NCI-H2171 (cell line): ENCODE measurements around the gene KIAA1217.

Experiments
- DNase-seq: peaks from one replicate; lab custom pipeline; 2025; lab: John Stamatoyannopoulos, UW

Gene KIAA1217

GRCh38 chr10:24502006-24502405 is 293.1 kb downstream of the KIAA1217 start:
- DNase-seq = no peak

DNA sequence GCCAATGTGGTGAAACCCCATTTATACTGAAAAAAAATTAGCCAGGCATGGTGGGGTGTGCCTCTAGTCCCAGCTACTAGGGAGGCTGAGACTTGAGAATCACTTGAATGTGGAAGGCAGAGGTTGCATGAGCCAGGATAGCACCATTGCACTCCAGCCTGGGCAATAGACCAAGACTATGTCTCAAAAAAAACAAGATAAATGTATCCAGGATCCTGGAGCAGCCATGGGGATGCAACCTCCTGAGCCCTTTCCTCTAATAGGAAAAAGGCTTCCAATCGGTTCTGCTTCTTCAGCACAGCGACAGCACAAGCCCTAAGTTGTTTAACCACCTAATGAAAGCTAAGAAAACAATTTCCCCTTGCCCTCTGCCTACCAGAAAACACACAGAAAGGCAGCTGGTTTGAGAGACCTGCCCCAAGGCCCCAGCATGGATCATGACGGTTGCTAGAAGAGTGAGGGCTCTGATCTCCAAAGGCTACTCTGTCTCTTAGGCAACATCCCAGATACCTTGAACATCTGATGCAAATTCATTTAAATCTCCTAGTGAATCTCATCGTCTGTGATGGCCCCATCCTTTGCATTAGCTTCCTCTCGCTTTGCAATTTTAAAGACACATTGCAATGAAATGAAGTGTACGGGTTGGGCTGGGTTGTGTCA is 294.0 kb downstream of the KIAA1217 start:
- no peak for DNase-seq

DNA sequence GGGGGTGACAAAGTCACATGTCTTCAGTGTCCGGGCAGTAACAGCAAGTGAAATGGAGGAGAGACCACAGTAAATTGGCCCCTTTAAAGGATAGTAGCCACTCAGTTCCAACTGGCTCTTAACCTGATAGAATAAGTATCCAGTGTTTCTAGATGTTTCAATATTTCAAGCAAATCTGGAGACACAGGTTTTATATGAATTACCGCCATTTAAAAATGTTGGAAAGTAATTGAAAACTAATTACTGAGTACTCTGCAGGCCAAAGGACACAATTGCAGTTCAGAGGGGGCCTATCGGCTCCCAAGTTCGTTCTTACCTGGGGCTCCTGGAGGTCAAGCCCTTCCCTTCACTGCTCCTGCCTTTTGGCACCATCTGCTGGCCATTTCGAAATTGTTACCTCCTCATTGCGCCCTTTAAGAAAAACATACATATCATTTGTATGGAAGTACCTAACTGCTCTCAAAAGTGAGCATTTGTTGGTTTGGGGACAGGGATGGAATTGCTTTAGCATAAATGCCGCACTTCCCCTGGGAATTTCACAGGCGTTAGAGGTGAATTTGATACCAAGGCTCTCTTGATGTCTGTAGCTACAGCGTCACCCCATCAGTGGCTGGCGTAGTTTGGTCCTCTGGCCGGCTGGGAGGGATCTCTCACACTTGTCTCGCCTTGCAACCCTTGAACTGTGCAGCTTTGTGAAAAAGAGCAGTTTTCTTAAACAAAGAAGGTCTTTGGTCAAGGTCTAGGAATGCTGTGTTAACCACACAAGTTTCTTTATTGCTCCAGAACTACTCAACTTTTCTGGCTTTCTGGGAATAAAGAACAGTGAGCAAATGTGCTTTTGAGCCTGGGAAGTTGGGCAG is 294.8 kb downstream of the KIAA1217 start:
- DNase-seq = peak; percentile 13

GRCh38 chr10:24505759-24506158 is 296.8 kb downstream of the KIAA1217 start:
- DNase-seq = no peak

GRCh38 chr10:24513155-24513554 is 304.2 kb downstream of the KIAA1217 start:
- no peak for DNase-seq

- no peak for DNase-seq
Measured at GRCh38 chr10:24515481-24515880, 306.5 kb downstream of the KIAA1217 start.

GRCh38 chr10:24518411-24518810 is 309.5 kb downstream of the KIAA1217 start:
- DNase-seq = no peak

GRCh38 chr10:24518981-24519597 is 310.2 kb downstream of the KIAA1217 start:
- DNase-seq = peak; percentile 12

DNA sequence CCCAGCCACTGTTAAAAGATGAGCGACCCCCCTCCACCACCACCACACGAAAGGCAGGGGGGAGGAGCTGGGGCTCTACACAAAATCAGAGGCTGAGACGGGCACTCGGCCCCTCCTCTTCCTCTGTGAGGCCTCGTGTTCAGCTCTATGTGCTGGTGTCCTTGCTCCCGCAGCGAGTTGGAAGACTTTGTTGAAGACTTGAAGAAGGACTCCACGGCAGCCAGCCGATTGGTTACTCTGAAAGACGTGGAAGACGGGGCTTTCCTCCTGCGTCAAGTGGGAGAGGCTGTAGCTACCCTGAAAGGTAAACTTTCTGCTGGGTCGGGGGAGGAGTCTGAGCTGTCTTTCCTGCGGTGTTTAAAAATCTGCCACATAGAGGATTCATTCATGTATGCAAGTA is 311.0 kb downstream of the KIAA1217 start:
- no peak for DNase-seq

- DNase-seq = no peak
Measured at GRCh38 chr10:24524314-24524713, 315.4 kb downstream of the KIAA1217 start.

DNA sequence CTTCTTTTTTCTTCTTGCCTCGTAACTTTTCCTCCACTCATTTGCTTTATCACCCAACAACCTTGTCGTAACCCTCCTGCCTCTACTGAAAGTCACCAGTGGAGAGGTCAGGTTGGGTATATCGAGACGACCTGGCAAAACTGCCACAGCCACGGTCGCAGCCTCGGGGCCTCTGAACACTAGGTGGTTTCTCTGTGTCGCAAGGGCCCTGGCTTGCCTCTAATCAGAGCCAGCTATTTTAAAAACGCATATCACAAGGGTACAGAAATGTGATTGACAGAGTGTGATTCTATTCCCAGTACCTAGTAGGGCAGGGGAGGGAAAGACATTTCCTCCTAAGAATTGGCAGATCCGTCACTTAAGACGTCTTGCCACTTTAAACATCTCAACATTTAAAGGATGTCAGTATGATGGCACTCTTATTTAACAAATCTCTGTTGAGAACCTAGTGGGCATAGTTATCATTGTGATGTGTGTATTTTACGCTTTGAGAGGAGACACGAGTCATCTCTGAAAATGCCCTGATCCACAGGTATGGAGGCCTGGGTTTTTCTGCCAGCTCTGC is 317.2 kb downstream of the KIAA1217 start:
- DNase-seq = no peak

- DNase-seq = no peak
Measured at GRCh38 chr10:24528946-24529345, 320.0 kb downstream of the KIAA1217 start.

DNA sequence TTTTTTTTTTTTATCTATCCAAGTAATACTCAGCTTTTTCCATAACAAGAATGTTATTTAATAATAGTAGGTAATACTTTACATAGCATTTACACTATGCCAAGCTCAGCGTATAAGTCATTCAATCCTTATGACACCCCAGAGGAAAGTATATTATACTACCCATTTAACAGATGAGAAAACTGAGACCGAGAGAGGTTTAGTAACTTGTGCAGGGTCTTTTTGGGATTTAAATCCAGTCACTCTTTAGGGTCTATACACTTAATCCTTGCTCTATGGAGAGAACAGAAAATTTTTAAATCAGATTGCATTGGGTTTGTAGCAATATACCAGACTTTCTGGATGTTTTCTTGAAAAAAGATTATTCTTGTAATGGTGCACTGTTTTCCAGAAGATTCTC is 322.5 kb downstream of the KIAA1217 start:
- DNase-seq = no peak

DNA sequence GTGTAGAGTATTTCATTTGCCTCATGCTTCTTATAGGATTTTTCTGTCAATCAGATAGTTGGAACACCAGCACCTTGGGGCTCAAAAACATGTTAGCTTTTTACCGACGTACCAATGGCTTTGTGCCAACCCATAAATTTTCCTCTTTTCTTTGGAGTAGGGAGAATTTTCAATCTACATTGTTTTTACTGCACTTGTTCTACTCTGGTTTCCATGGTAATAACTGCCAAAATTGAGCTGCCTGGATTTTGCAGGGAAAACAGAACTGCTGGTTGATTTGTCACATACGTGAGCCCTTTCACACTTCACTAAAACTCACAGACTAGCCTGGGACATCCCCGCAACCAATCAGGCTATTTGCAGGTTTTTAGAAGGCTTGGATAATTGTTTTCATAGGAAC is 325.0 kb downstream of the KIAA1217 start:
- no peak for DNase-seq

DNA sequence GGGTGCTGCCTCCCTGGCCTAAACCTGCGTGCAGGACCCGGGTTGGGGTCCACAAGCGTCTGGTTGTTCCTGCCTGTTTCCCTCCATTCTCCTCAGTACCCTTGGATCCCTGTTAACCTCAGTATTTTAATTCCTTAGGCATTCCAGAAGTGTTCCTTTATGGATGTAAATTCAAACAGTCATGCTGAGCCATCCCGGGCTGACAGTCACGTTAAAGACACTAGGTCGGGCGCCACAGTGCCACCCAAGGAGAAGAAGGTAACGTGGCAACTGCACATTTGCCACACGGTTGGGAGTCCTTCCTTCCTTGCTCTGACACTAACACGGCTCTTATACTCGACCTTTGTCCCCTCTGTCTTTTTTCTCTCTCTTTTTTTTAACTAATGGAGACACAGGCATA is 327.7 kb downstream of the KIAA1217 start:
- DNase-seq = no peak

- no peak for DNase-seq
Measured at GRCh38 chr10:24541239-24541753, 332.4 kb downstream of the KIAA1217 start.

- DNase-seq = no peak
Measured at GRCh38 chr10:24542314-24543270, 333.7 kb downstream of the KIAA1217 start.

GRCh38 chr10:24544776-24545175 is 335.8 kb downstream of the KIAA1217 start:
- no peak for DNase-seq

GRCh38 chr10:24545585-24545984 is 336.6 kb downstream of the KIAA1217 start:
- no peak for DNase-seq

- DNase-seq = no peak
Measured at GRCh38 chr10:24550680-24551079, 341.7 kb downstream of the KIAA1217 start.

- DNase-seq = no peak
Measured at GRCh38 chr10:24551161-24551560, 342.2 kb downstream of the KIAA1217 start.
